HepG2 (cell line): ENCODE data around the gene TAGAP. TPM values are rescaled to one million over a fixed set of nuclear protein-coding genes. Genes with fewer than 3 reads are reported as not detected.

Source experiments
- ATAC-seq: fragments of 200-7000 bp; cut with Tn5 transposase; 3 replicates; pipeline ENCODE4 v1.9.1; 2020; ENCODE audit warnings: mild to moderate bottlenecking, moderate library complexity
- BruUV-seq: library from RNA; stranded (reverse); fragments of 400-500 nt; replicated peaks from 2 replicates; lab custom pipeline; 2021; lab: Mats Ljungman, UMichigan
- CTCF ChIA-PET: fragments of 300-600 bp; formaldehyde crosslinking; extraction: SDS; loops from one replicate; lab custom pipeline; 2021; ENCODE audit warnings: low total read pairs, inconsistent platforms, low intra/inter-chr PET ratio; lab: Yijun Ruan, JAX
- POLR2A ChIA-PET: fragments of 350-600 bp; sonication (Branson Sonifier 250); formaldehyde crosslinking; loops from one replicate; lab custom pipeline; 2020; ENCODE audit warnings: antibody characterized with exemption, inconsistent platforms; lab: Yijun Ruan, JAX
- DNase-seq: peaks from one replicate; pipeline ENCODE4 v3.0.0-alpha.2; 2015; ENCODE audit warnings: low spot score
- FAIRE-seq: peaks from 3 replicates; lab custom pipeline; 2011; peaks lifted over from hg19 to GRCh38; lab: Jason Lieb, UNC
- H2AFZ ChIP-seq: one replicate; pipeline ENCODE4 v1.6.1; 2011; ENCODE audit warnings: low read length, inconsistent platforms
- H3K27ac ChIP-seq: fragments of 300-600 bp; 3 replicates; pipeline ENCODE4 v1.8.0; 2011; ENCODE audit warnings: mixed run types, mild to moderate bottlenecking, mixed read lengths, low read length, inconsistent platforms; ENCODE audit not compliant: insufficient read depth; ENCODE audit errors: extremely low read length
- H3K27me3 ChIP-seq, 2 experiments: fragments of 200-600 bp in 1 of 2; 2 replicates in 1 of 2; 3 replicates in 1 of 2; pipeline versions ENCODE4 v1.6.0 to v1.8.0; 2011; ENCODE audit warnings: low read length in 2 of 2, mild to moderate bottlenecking in 2 of 2, moderate library complexity in 2 of 2, inconsistent platforms in 1 of 2; ENCODE audit not compliant: insufficient read depth in 2 of 2, control insufficient read depth in 1 of 2
- H3K36me3 ChIP-seq, 2 experiments: fragments of 200-600 bp in 1 of 2; replicated peaks in 1 of 2; 2 replicates in 1 of 2; 3 replicates in 1 of 2; pipeline versions ENCODE4 v1.5.1 to v1.8.0; 2011; ENCODE audit warnings: low read length in 2 of 2, inconsistent platforms in 1 of 2; ENCODE audit not compliant: insufficient read depth in 2 of 2, control insufficient read depth in 1 of 2
- H3K4me1 ChIP-seq: 2 replicates; pipeline ENCODE4 v1.5.1; 2012; ENCODE audit warnings: low read length, inconsistent platforms; ENCODE audit not compliant: insufficient read depth
- H3K4me2 ChIP-seq: 2 replicates; pipeline ENCODE4 v1.6.0; 2011; ENCODE audit warnings: low read depth, low read length, inconsistent platforms
- H3K4me3 ChIP-seq, 3 experiments: fragments of 200-600 bp in 1 of 3; sonication (generic), shearing (Covaris generic) in 1 of 3; replicated peaks in 1 of 3; 2 replicates each; pipeline ENCODE4 v1.5.1; 2011 to 2016; ENCODE audit warnings: low read length in 3 of 3, inconsistent platforms in 2 of 3, low read depth in 2 of 3, mild to moderate bottlenecking in 2 of 3, control low read depth in 1 of 3, mixed read lengths in 1 of 3; ENCODE audit not compliant: insufficient read depth in 1 of 3
- H3K79me2 ChIP-seq: one replicate; pipeline ENCODE4 v1.6.1; 2011; ENCODE audit warnings: low read length, inconsistent platforms; ENCODE audit not compliant: insufficient read depth
- H3K9ac ChIP-seq: 2 replicates; pipeline ENCODE4 v1.6.0; 2011; ENCODE audit warnings: mild to moderate bottlenecking, low read depth, low read length, inconsistent platforms; ENCODE audit not compliant: insufficient read depth
- H3K9me3 ChIP-seq: 2 replicates; pipeline ENCODE4 v1.5.1; 2012; ENCODE audit warnings: mild to moderate bottlenecking, low read length
- H4K20me1 ChIP-seq: 2 replicates; pipeline ENCODE4 v1.6.0; 2011; ENCODE audit warnings: inconsistent platforms, mild to moderate bottlenecking, low read length, moderate library complexity; ENCODE audit not compliant: insufficient read depth
- EZH2 ChIP-seq: conservative IDR thresholded peaks from 2 replicates; pipeline ENCODE4 v1.6.1; 2012; ENCODE audit warnings: mild to moderate bottlenecking, low read depth, low read length, moderate library complexity
- HOXA9 ChIP-seq: sonication (generic); formaldehyde crosslinking; IDR thresholded peaks from 2 replicates; pipeline ENCODE4 v1.8.1; 2022; ENCODE audit warnings: missing genetic modification reagents, mild to moderate bottlenecking, moderate library complexity, borderline replicate concordance
- ISX ChIP-seq: sonication (generic); formaldehyde crosslinking; conservative IDR thresholded peaks from 2 replicates; pipeline ENCODE4 v1.5.0; 2020; ENCODE audit warnings: missing genetic modification reagents
- WGBS: methylation state at CpG from one replicate; pipeline ENCODE4 v1.1.6; 2017; ENCODE audit warnings: low lambda C conversion rate; 5-methylcytosine and 5-hydroxymethylcytosine counted together
- in situ Hi-C: cut with HindIII; loops from 2 replicates; pipeline ENCODE4 v1.10.0; 2017; ENCODE audit warnings: low pct_unique_long_range_greater_than_20kb; ENCODE audit not compliant: extremely low pct_ligation_motif_present
- intact Hi-C: fragments of 100-400 bp; cut with micrococcal nuclease; formaldehyde crosslinking; loops from one replicate; pipeline ENCODE4 v1.10.0; 2022; ENCODE audit not compliant: unreplicated experiment
- polyA plus RNA-seq, 8 experiments: library from polyadenylated mRNA; depleted of rRNA in 3 of 8; stranded (reverse) in 7 of 8; unstranded in 1 of 8; fragments of >200 nt; fragmentation: Illumina TruSeq in 4 of 8; extraction: Trizol in 4 of 8; gene quantifications; 2 replicates each; pipeline versions ENCODE4 v1.2.1 to v1.2.3, GENCODE V29; 2011 to 2016; ENCODE audit warnings: low read depth in 4 of 8, missing spikeins in 1 of 8, mixed read lengths in 1 of 8; ENCODE audit not compliant: insufficient read depth in 1 of 8
- total RNA-seq, 5 experiments: library from RNA; depleted of rRNA; stranded (reverse); fragments of >200 nt; fragmentation: Illumina TruSeq; extraction: Trizol; gene quantifications; 2 replicates each; pipeline ENCODE4 v1.2.3, GENCODE V29; 2016; ENCODE audit warnings: low read depth in 1 of 5
- TF ChIP-seq, protein P1 (sequence below): sonication (generic); formaldehyde crosslinking; IDR thresholded peaks from 2 replicates; pipeline ENCODE4 v1.4.0; 2020; ENCODE audit warnings: missing genetic modification reagents

The TAGAP gene
- total and polyA plus RNA-seq, 2 of the 13 experiments (the other 11 are each of a cell fraction or from before 2014, with no cell fraction given), result not detected

DNA sequence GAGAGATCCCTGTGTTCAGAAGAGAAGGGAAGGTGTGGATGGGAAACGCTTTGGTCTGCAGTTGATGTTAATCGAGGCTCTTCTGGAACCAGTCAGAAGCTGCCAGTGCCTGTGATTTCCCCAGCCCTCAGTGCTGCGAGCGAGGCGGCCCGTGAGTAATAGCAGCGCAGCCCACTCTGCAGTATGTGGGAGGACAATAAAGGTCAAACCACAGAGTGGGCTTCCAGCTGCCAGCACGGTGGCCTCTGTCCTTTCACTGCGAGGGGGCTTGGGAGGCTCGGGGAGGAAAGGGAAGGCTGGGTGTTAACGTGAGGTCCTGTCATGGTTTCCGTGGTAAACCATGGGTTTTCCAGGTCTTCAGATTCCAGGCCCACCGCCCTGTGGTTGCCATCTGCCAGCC lies 32.3 kb upstream of the TAGAP start:
- H3K4me2 ChIP-seq, result no peak overlapping the region
- peaks cover 8% of the 10 kb centered on the region; the same call in 1 of the 2 replicates for H3K4me1 ChIP-seq
- BruUV-seq, result no TSS peak
- no peak for DNase-seq
- POLR2A ChIA-PET, result no interaction called here
- 0 out of 2 replicates have a peak, but pooled peaks have one; percentile 6 for TF ChIP-seq EZH2
- no peak for TF ChIP-seq HOXA9 (CRISPR knock-in tag)
- TF ChIP-seq, all 625 proteins: peak for 1
- peaks cover 1 to 36% of the 10 kb centered on the region in 2 experiments; a peak in 4 of 5 replicates for H3K27me3 ChIP-seq
- no peaks in the 10 kb centered on the region for H3K79me2 ChIP-seq
- ATAC-seq (no peak; the same call in 2 of the 3 replicates), FAIRE-seq (no peak)
- no peaks in the 10 kb centered on the region for H4K20me1 ChIP-seq
- no peaks in the 10 kb centered on the region for H3K9me3 ChIP-seq
- WGBS, result 13% methylated on average over 12 of the region's 13 CpGs
- no peak overlapping the region for H3K27ac ChIP-seq
- H3K4me3 ChIP-seq, result no peak overlapping the region
- CTCF ChIA-PET, result no interaction called here
- intact Hi-C loops, result no loop called here
- H3K36me3 ChIP-seq, result no peaks in the 10 kb centered on the region
- in situ Hi-C loops, result no loop called here
- H2AFZ ChIP-seq, result no peak overlapping the region
- H3K9ac ChIP-seq, result no peak overlapping the region

DNA sequence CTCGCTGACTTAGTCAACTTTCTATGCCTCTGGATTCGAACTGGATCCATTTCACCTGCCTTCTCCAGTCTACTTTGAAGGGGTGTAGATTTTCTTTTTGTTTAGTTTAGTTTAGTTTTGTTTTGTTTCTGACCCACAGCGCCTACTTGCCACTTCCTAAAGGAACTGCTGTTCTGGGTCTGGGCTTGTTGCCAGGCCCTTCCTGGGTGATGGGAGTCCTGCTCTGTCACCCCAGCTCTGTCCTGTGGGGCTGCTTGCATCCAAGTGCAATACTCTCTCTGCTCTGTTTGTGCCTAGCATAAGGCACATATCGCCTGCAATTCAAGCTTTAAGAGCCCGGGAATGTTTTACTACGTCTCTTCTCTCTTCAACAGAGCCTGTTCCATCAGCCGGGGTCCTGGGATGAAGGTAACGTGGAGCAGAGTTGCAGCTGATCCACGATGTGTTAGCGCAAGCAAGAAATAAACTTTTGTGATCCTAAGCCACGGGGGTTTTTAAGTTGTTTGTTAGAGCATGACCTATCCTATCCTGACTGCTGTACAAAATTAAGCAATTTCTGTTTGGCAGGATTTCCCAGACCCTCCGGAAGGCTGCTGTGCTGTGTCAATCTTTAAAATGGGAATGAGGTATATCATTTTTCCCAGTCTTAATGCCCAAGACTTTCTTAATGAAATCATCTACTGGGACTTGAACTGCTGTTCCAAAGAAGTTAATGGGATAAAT lies 30.9 kb upstream of the TAGAP start:
- ATAC-seq (peak; percentile 36; the same call in 1 of the 3 replicates), DNase-seq (no peak), FAIRE-seq (no peak)
- H3K4me1 ChIP-seq, result peaks cover 8% of the 10 kb centered on the region; the same call in 1 of the 2 replicates
- H4K20me1 ChIP-seq, result no peaks in the 10 kb centered on the region
- BruUV-seq, result no TSS peak
- TF ChIP-seq ISX (CRISPR knock-in tag), result no peak
- TF ChIP-seq, protein P1, sequence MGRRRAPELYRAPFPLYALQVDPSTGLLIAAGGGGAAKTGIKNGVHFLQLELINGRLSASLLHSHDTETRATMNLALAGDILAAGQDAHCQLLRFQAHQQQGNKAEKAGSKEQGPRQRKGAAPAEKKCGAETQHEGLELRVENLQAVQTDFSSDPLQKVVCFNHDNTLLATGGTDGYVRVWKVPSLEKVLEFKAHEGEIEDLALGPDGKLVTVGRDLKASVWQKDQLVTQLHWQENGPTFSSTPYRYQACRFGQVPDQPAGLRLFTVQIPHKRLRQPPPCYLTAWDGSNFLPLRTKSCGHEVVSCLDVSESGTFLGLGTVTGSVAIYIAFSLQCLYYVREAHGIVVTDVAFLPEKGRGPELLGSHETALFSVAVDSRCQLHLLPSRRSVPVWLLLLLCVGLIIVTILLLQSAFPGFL (CRISPR knock-in tag), result no peak
- ChIA-PET POLR2A (no interaction called here), CTCF (no interaction called here)
- 28% methylated on average over 12 of the region's 12 CpGs for WGBS
- peaks cover 1 to 41% of the 10 kb centered on the region in 2 experiments; a peak in 4 of 5 replicates for H3K27me3 ChIP-seq
- H3K9ac ChIP-seq, result no peak overlapping the region
- H3K4me3 ChIP-seq, result no peak overlapping the region
- H3K36me3 ChIP-seq, result no peaks in the 10 kb centered on the region
- in situ Hi-C loops, result no loop called here
- H2AFZ ChIP-seq, result no peak overlapping the region
- no peak overlapping the region for H3K27ac ChIP-seq
- no peak overlapping the region for H3K4me2 ChIP-seq
- intact Hi-C loops, result no loop called here
- H3K79me2 ChIP-seq, result no peaks in the 10 kb centered on the region
- no peaks in the 10 kb centered on the region for H3K9me3 ChIP-seq
